ENCODE results near the gene NTF3. TPM values are rescaled to one million over a fixed set of nuclear protein-coding genes. Genes with fewer than 3 reads are reported as not detected.

Gene NTF3
- polyA plus RNA-seq, 1 of the 3 experiments (the other 2 are of a cell fraction) = not detected

DNA sequence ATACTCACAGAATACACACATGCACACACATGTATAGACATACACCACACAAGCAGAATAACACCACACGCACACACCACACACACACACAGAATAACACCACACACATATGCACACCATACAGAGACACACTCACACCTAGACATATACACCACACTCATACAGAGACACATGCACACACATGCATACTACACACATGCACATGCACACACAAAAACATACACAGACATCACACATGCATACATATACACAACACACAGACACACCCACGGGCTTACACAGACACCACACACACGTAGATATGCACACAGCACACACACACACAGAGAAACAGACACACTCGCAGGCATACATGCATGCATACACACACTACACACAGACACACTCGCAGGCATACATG lies 49.7 kb downstream of the NTF3 start:
- Histone ChIP-seq H2AFZ (ENCODE audit: low read depth) (no peak overlapping the region), H4K20me1 (ENCODE audit: insufficient read depth) (no peaks in the 10 kb centered on the region), H3K4me1 (ENCODE audit: control insufficient read depth in 1 of 2, insufficient read depth in 2 of 2, low read depth in 1 of 2, low read length in 1 of 2) (no peaks in the 10 kb centered on the region), H3K9me3 (no peaks in the 10 kb centered on the region), H3K9me2 (no peaks in the 10 kb centered on the region), H3K36me3 (replicated peaks in 1 of 2; ENCODE audit: control insufficient read depth in 1 of 2, insufficient read depth in 2 of 2, low read length in 1 of 2) (no peaks in the 10 kb centered on the region), H3K4me3 (ENCODE audit: low read depth in 2 of 2, low read length in 1 of 2) (no peak overlapping the region), H3F3A (replicated peaks; ENCODE audit: insufficient read depth) (no peaks in the 10 kb centered on the region), H3K79me2 (ENCODE audit: insufficient read depth) (no peaks in the 10 kb centered on the region), H3K4me2 (no peak overlapping the region), H3K9ac (no peak overlapping the region), H3K27me3 (ENCODE audit: insufficient read depth) (peaks cover 80% of the 10 kb centered on the region; the same call in 1 of the 2 replicates), H3K27ac (ENCODE audit: low read depth in 2 of 2, low read length in 1 of 2) (no peak overlapping the region)
- DNase-seq = no peak
- TF ChIP-seq RCOR1 (IDR thresholded peaks at IDR 0.05; ENCODE audit: low read length) = no peak
- TF ChIP-seq NFIC (IDR thresholded peaks at IDR 0.05; ENCODE audit: borderline replicate concordance) = no peak
- no peak for TF ChIP-seq SIN3A (IDR thresholded peaks at IDR 0.05; ENCODE audit: borderline replicate concordance, low read depth, low read length)
- no peak for TF ChIP-seq RXRA (IDR thresholded peaks at IDR 0.05; ENCODE audit: borderline replicate concordance, low read depth)
- TF ChIP-seq RFX5 (IDR thresholded peaks at IDR 0.05; ENCODE audit: low read length) = no peak
- no peak for TF ChIP-seq TCF12 (IDR thresholded peaks at IDR 0.05)
- TF ChIP-seq FOSL2 (IDR thresholded peaks at IDR 0.05; ENCODE audit: borderline replicate concordance, low read depth) = no peak
- TF ChIP-seq, protein P1, sequence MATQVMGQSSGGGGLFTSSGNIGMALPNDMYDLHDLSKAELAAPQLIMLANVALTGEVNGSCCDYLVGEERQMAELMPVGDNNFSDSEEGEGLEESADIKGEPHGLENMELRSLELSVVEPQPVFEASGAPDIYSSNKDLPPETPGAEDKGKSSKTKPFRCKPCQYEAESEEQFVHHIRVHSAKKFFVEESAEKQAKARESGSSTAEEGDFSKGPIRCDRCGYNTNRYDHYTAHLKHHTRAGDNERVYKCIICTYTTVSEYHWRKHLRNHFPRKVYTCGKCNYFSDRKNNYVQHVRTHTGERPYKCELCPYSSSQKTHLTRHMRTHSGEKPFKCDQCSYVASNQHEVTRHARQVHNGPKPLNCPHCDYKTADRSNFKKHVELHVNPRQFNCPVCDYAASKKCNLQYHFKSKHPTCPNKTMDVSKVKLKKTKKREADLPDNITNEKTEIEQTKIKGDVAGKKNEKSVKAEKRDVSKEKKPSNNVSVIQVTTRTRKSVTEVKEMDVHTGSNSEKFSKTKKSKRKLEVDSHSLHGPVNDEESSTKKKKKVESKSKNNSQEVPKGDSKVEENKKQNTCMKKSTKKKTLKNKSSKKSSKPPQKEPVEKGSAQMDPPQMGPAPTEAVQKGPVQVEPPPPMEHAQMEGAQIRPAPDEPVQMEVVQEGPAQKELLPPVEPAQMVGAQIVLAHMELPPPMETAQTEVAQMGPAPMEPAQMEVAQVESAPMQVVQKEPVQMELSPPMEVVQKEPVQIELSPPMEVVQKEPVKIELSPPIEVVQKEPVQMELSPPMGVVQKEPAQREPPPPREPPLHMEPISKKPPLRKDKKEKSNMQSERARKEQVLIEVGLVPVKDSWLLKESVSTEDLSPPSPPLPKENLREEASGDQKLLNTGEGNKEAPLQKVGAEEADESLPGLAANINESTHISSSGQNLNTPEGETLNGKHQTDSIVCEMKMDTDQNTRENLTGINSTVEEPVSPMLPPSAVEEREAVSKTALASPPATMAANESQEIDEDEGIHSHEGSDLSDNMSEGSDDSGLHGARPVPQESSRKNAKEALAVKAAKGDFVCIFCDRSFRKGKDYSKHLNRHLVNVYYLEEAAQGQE (IDR thresholded peaks at IDR 0.05; ENCODE audit: low read depth, low read length) = no peak
- TF ChIP-seq EP300 (IDR thresholded peaks at IDR 0.05; ENCODE audit: borderline replicate concordance in 1 of 2, low read depth in 1 of 2, low read length in 1 of 2) = no peak
- TF ChIP-seq GATA2 (CRISPR knock-in tag; IDR thresholded peaks at IDR 0.05) = no peak
- TF ChIP-seq ELF1 (IDR thresholded peaks at IDR 0.05) = no peak
- TF ChIP-seq CHD2 (IDR thresholded peaks at IDR 0.05; ENCODE audit: low read length, partially characterized antibody) = no peak
- TF ChIP-seq, protein P2, sequence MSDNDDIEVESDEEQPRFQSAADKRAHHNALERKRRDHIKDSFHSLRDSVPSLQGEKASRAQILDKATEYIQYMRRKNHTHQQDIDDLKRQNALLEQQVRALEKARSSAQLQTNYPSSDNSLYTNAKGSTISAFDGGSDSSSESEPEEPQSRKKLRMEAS (IDR thresholded peaks at IDR 0.05; ENCODE audit: low read depth) = no peak
- POLR2A ChIA-PET = no interaction called here
- 18% methylated on average over 5 of the region's 5 CpGs for WGBS (ENCODE audit: low lambda C conversion rate)
- CTCF ChIA-PET = no interaction called here

DNA sequence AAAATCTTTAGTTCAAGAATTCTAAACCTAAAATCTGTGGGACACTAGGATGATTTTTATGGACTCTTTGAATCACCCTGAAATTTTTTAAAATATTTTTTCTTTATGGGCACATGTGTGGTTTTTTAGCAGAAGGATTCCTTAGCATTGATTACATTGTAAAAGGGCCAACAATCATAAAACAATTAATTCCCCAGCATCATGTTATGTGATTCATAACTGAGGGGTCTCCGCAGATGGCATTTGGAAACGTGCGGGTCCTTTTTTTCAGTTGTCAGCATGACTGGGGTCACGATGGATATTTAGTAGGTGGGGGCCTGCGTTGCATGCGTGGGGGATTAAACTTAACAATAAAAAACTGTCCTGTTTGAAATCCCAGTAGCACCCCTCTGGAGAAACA lies 52.5 kb downstream of the NTF3 start:
- Histone ChIP-seq H3K27me3 (ENCODE audit: insufficient read depth) (peaks cover 80% of the 10 kb centered on the region; the same call in 1 of the 2 replicates), H3F3A (replicated peaks; ENCODE audit: insufficient read depth) (no peaks in the 10 kb centered on the region), H4K20me1 (ENCODE audit: insufficient read depth) (no peaks in the 10 kb centered on the region), H3K4me1 (ENCODE audit: control insufficient read depth in 1 of 2, insufficient read depth in 2 of 2, low read depth in 1 of 2, low read length in 1 of 2) (no peaks in the 10 kb centered on the region), H2AFZ (ENCODE audit: low read depth) (no peak overlapping the region), H3K9me2 (no peaks in the 10 kb centered on the region), H3K79me2 (ENCODE audit: insufficient read depth) (no peaks in the 10 kb centered on the region), H3K4me2 (no peak overlapping the region), H3K27ac (ENCODE audit: low read depth in 2 of 2, low read length in 1 of 2) (no peak overlapping the region), H3K36me3 (replicated peaks in 1 of 2; ENCODE audit: control insufficient read depth in 1 of 2, insufficient read depth in 2 of 2, low read length in 1 of 2) (no peaks in the 10 kb centered on the region), H3K4me3 (ENCODE audit: low read depth in 2 of 2, low read length in 1 of 2) (no peak overlapping the region), H3K9ac (no peak overlapping the region), H3K9me3 (no peaks in the 10 kb centered on the region)
- WGBS (ENCODE audit: low lambda C conversion rate) = 1% methylated on average over 6 of the region's 6 CpGs
- TF ChIP-seq, protein P3, sequence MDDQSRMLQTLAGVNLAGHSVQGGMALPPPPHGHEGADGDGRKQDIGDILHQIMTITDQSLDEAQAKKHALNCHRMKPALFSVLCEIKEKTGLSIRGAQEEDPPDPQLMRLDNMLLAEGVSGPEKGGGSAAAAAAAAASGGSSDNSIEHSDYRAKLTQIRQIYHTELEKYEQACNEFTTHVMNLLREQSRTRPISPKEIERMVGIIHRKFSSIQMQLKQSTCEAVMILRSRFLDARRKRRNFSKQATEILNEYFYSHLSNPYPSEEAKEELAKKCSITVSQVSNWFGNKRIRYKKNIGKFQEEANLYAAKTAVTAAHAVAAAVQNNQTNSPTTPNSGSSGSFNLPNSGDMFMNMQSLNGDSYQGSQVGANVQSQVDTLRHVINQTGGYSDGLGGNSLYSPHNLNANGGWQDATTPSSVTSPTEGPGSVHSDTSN (IDR thresholded peaks at IDR 0.05) = no peak
- no peak for TF ChIP-seq YY1 (IDR thresholded peaks at IDR 0.05; ENCODE audit: low read depth)
- TF ChIP-seq MXI1 (IDR thresholded peaks at IDR 0.05; ENCODE audit: low read depth, low read length) = no peak
- TF ChIP-seq, protein P4, sequence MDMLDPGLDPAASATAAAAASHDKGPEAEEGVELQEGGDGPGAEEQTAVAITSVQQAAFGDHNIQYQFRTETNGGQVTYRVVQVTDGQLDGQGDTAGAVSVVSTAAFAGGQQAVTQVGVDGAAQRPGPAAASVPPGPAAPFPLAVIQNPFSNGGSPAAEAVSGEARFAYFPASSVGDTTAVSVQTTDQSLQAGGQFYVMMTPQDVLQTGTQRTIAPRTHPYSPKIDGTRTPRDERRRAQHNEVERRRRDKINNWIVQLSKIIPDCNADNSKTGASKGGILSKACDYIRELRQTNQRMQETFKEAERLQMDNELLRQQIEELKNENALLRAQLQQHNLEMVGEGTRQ (IDR thresholded peaks at IDR 0.05; ENCODE audit: borderline replicate concordance, low read depth, low read length) = no peak
- no peak for TF ChIP-seq JUND (IDR thresholded peaks at IDR 0.05)
- TF ChIP-seq RFX5 (IDR thresholded peaks at IDR 0.05; ENCODE audit: low read length) = no peak
- TF ChIP-seq TAF1 (IDR thresholded peaks at IDR 0.05; ENCODE audit: borderline replicate concordance, low read depth, low read length) = no peak
- TF ChIP-seq NRF1 (IDR thresholded peaks at IDR 0.05; ENCODE audit: low read depth, low read length) = no peak
- ChIA-PET CTCF (interaction anchor here (1.4 kb wide), 1 partner anchor 41 kb away, joined by 4 read pairs; no protein-coding TSS in a partner anchor), POLR2A (no interaction called here)
- DNase-seq = no peak
